ENCODE data around the gene CYGB. TPM values are rescaled to one million over a fixed set of nuclear protein-coding genes. Genes with fewer than 3 reads are reported as not detected.

Gene CYGB
- total RNA-seq, 4 donors from 2014 or later: 1.3 to 12.8 (median 6.9) TPM

GRCh38 chr17:76557368-76558197, 20.1 kb upstream of the CYGB start:
- peak; percentile 73 for DNase-seq
- WGBS, 2 donors: 0% methylated on average over 9 to 35 of the region's 55 CpGs
- Histone ChIP-seq H3K4me1 (peaks cover 15 to 75% (median 46%) of the 10 kb centered on the region in 3 donors), H3K27me3 (no peaks in the 10 kb centered on the region), H3K27ac (peak overlapping the region; percentile 93 to 95 (median 94)), H3K4me3 (peak overlapping the region; percentile 71 to 82 (median 79)), H3K36me3 (peaks cover 0 to 15% (median 5%) of the 10 kb centered on the region in 3 donors), H3K9me3 (no peaks in the 10 kb centered on the region)
- intact Hi-C loops (cut with DNase I): no loop called here
- TF ChIP-seq POLR2A (IDR thresholded peaks at IDR 0.05): peak in 3 of 4 donors; percentile 51 to 86 (median 66)
- TF ChIP-seq, protein P1, sequence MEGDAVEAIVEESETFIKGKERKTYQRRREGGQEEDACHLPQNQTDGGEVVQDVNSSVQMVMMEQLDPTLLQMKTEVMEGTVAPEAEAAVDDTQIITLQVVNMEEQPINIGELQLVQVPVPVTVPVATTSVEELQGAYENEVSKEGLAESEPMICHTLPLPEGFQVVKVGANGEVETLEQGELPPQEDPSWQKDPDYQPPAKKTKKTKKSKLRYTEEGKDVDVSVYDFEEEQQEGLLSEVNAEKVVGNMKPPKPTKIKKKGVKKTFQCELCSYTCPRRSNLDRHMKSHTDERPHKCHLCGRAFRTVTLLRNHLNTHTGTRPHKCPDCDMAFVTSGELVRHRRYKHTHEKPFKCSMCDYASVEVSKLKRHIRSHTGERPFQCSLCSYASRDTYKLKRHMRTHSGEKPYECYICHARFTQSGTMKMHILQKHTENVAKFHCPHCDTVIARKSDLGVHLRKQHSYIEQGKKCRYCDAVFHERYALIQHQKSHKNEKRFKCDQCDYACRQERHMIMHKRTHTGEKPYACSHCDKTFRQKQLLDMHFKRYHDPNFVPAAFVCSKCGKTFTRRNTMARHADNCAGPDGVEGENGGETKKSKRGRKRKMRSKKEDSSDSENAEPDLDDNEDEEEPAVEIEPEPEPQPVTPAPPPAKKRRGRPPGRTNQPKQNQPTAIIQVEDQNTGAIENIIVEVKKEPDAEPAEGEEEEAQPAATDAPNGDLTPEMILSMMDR (IDR thresholded peaks at IDR 0.05): peak; percentile 27 to 80 (median 66)

DNA sequence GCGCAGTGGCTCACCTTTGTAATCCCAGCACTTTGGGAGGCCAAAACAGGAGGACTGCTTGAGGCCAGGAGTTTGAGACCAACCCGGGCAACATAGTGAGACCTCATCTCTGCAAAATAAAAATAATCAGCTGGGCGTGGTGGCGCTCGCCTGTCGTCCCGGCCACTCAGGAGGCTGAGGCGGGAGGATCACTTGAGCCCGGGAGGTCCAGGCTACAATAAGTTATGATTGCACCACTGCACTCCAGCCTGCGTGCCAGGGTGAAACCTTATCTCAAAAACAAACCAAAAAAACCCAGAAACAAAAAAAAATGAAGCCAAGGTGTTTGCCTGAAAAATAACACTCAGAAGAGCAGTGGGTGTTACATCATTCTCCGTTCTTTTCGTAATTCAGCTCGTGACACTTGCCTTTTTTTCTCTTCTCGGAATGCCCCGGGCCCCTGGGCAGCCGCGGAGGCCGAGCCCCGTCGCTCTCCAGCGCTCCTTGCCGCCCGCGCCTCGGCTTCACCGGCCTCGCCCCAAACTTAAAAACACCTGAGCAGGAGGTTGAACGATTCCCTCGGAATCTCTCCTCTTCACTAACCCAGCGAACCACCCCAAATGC, 19.4 kb upstream of the CYGB start:
- H3K4me3 ChIP-seq: peak overlapping the region; percentile 71 to 82 (median 79)
- 11 to 26% methylated on average over 18 to 30 of the region's 30 CpGs for WGBS, 2 donors
- TF ChIP-seq, protein P1 (IDR thresholded peaks at IDR 0.05): no peak
- no peak for TF ChIP-seq POLR2A (IDR thresholded peaks at IDR 0.05)
- no peaks in the 10 kb centered on the region for H3K9me3 ChIP-seq
- peak overlapping the region; percentile 93 to 95 (median 94) for H3K27ac ChIP-seq
- intact Hi-C loops (cut with DNase I): no loop called here
- no peaks in the 10 kb centered on the region for H3K27me3 ChIP-seq
- DNase-seq: no peak
- peaks cover 0 to 12% (median 3%) of the 10 kb centered on the region in 3 donors for H3K36me3 ChIP-seq
- H3K4me1 ChIP-seq: peaks cover 15 to 69% (median 42%) of the 10 kb centered on the region in 3 donors

- Histone ChIP-seq H3K27ac (no peak overlapping the region), H3K4me1 (peaks cover 17 to 69% (median 35%) of the 10 kb centered on the region in 3 donors), H3K36me3 (peaks cover 0 to 5% (median 0%) of the 10 kb centered on the region in 3 donors), H3K4me3 (no peak overlapping the region), H3K27me3 (no peaks in the 10 kb centered on the region), H3K9me3 (no peaks in the 10 kb centered on the region)
- 69 to 72% methylated on average over 5 to 6 of the region's 6 CpGs for WGBS, 2 donors
- TF ChIP-seq POLR2A (IDR thresholded peaks at IDR 0.05): no peak
- TF ChIP-seq, protein P1 (IDR thresholded peaks at IDR 0.05): no peak
- no peak for DNase-seq
- intact Hi-C loops (cut with DNase I): no loop called here
Observed at GRCh38 chr17:76554131-76554530, 16.6 kb upstream of the CYGB start.

GRCh38 chr17:76553178-76553908, 15.8 kb upstream of the CYGB start:
- 61 to 78% methylated on average over 7 to 8 of the region's 8 CpGs for WGBS, 2 donors
- Histone ChIP-seq H3K36me3 (peaks cover 0 to 5% (median 0%) of the 10 kb centered on the region in 3 donors), H3K27me3 (no peaks in the 10 kb centered on the region), H3K4me3 (no peak overlapping the region), H3K4me1 (peaks cover 9 to 67% (median 30%) of the 10 kb centered on the region in 3 donors), H3K27ac (no peak overlapping the region), H3K9me3 (no peaks in the 10 kb centered on the region)
- intact Hi-C loops (cut with DNase I): no loop called here
- DNase-seq: no peak
- TF ChIP-seq POLR2A (IDR thresholded peaks at IDR 0.05): no peak
- TF ChIP-seq, protein P1 (IDR thresholded peaks at IDR 0.05): no peak

Data from esophagus squamous epithelium (tissue), 5 donors.